ENCODE data around the gene ARHGAP22. TPM values are rescaled to one million over a fixed set of nuclear protein-coding genes. Genes with fewer than 3 reads are reported as not detected.

The ARHGAP22 gene
- total RNA-seq, 3 donors from 2014 or later (not counting 1 experiment from before 2014, with no cell fraction given), result 0.21 to 0.40 TPM; not detected in 1

- H3K36me3 Mint-ChIP-seq, result no peaks in the 10 kb centered on the region
- H3K9me3 Mint-ChIP-seq, result no peaks in the 10 kb centered on the region
- ATAC-seq, result no peak
- H3K27ac Mint-ChIP-seq, result no peak overlapping the region
- TF ChIP-seq CTCF (IDR thresholded peaks at IDR 0.05), result no peak
- H3K27me3 ChIP-seq (ENCODE audit: control insufficient read depth, insufficient read depth, low read length), result no peaks in the 10 kb centered on the region
- H3K4me1 ChIP-seq (ENCODE audit: control insufficient read depth, insufficient read depth, low read length), result no peaks in the 10 kb centered on the region
- no peaks in the 10 kb centered on the region for H3K9me3 ChIP-seq (ENCODE audit: control insufficient read depth, insufficient read depth, low read length)
- no peak overlapping the region for H3K4me3 Mint-ChIP-seq
- no peak overlapping the region for H3K27ac ChIP-seq (ENCODE audit: low read length)
- H3K36me3 ChIP-seq (ENCODE audit: control insufficient read depth, insufficient read depth, low read length), result no peaks in the 10 kb centered on the region
- intact Hi-C loops (cut with micrococcal nuclease), result no loop called here
- no peak overlapping the region for H3K4me3 ChIP-seq (ENCODE audit: low read length)
- peaks cover 11 to 24% of the 10 kb centered on the region in 2 donors for H3K27me3 Mint-ChIP-seq (ENCODE audit: low read depth in 2 of 2)
- no peak for DNase-seq
- H3K4me1 Mint-ChIP-seq, result no peaks in the 10 kb centered on the region
These were observed 119.2 kb downstream of the ARHGAP22 start for GRCh38 chr10:48485711-48486110.

- H3K27ac Mint-ChIP-seq, result no peak overlapping the region
- no peak for ATAC-seq
- no peaks in the 10 kb centered on the region for H3K9me3 Mint-ChIP-seq
- no peak for TF ChIP-seq CTCF (IDR thresholded peaks at IDR 0.05)
- no peaks in the 10 kb centered on the region for H3K36me3 ChIP-seq (ENCODE audit: control insufficient read depth, insufficient read depth, low read length)
- no peaks in the 10 kb centered on the region for H3K4me1 ChIP-seq (ENCODE audit: control insufficient read depth, insufficient read depth, low read length)
- no peak overlapping the region for H3K4me3 Mint-ChIP-seq
- H3K9me3 ChIP-seq (ENCODE audit: control insufficient read depth, insufficient read depth, low read length), result no peaks in the 10 kb centered on the region
- DNase-seq, result no peak
- H3K27me3 ChIP-seq (ENCODE audit: control insufficient read depth, insufficient read depth, low read length), result no peaks in the 10 kb centered on the region
- H3K27ac ChIP-seq (ENCODE audit: low read length), result no peak overlapping the region
- no peaks in the 10 kb centered on the region for H3K4me1 Mint-ChIP-seq
- H3K36me3 Mint-ChIP-seq, result no peaks in the 10 kb centered on the region
- intact Hi-C loops (cut with micrococcal nuclease), result no loop called here
- peaks cover 13 to 26% of the 10 kb centered on the region in 2 donors for H3K27me3 Mint-ChIP-seq (ENCODE audit: low read depth in 2 of 2)
- 95% methylated on average over 2 of the region's 3 CpGs for WGBS (ENCODE audit: insufficient coverage)
- H3K4me3 ChIP-seq (ENCODE audit: low read length), result no peak overlapping the region
These were observed 120.0 kb downstream of the ARHGAP22 start for GRCh38 chr10:48484911-48485310.

- H3K9me3 Mint-ChIP-seq, result no peaks in the 10 kb centered on the region
- H3K27me3 Mint-ChIP-seq (ENCODE audit: low read depth in 2 of 2), result peaks cover 25 to 28% of the 10 kb centered on the region in 2 donors
- no peak for TF ChIP-seq CTCF (IDR thresholded peaks at IDR 0.05)
- Histone ChIP-seq H3K4me1 (ENCODE audit: control insufficient read depth, insufficient read depth, low read length) (no peaks in the 10 kb centered on the region), H3K27me3 (ENCODE audit: control insufficient read depth, insufficient read depth, low read length) (no peaks in the 10 kb centered on the region), H3K4me3 (ENCODE audit: low read length) (no peak overlapping the region), H3K27ac (ENCODE audit: low read length) (no peak overlapping the region), H3K9me3 (ENCODE audit: control insufficient read depth, insufficient read depth, low read length) (no peaks in the 10 kb centered on the region), H3K36me3 (ENCODE audit: control insufficient read depth, insufficient read depth, low read length) (no peaks in the 10 kb centered on the region)
- no peaks in the 10 kb centered on the region for H3K4me1 Mint-ChIP-seq
- 50% methylated on average over 1 of the region's 3 CpGs for WGBS (ENCODE audit: insufficient coverage)
- DNase-seq (no peak), ATAC-seq (no peak)
- H3K36me3 Mint-ChIP-seq, result no peaks in the 10 kb centered on the region
- intact Hi-C loops (cut with micrococcal nuclease), result no loop called here
- H3K27ac Mint-ChIP-seq, result no peak overlapping the region
- no peak overlapping the region for H3K4me3 Mint-ChIP-seq
These were observed 122.7 kb downstream of the ARHGAP22 start for GRCh38 chr10:48482207-48482606.

GRCh38 chr10:48481385-48481784, 123.5 kb downstream of the ARHGAP22 start:
- Histone ChIP-seq H3K27ac (ENCODE audit: low read length) (no peak overlapping the region), H3K36me3 (ENCODE audit: control insufficient read depth, insufficient read depth, low read length) (no peaks in the 10 kb centered on the region), H3K4me1 (ENCODE audit: control insufficient read depth, insufficient read depth, low read length) (no peaks in the 10 kb centered on the region), H3K4me3 (ENCODE audit: low read length) (no peak overlapping the region), H3K27me3 (ENCODE audit: control insufficient read depth, insufficient read depth, low read length) (no peaks in the 10 kb centered on the region), H3K9me3 (ENCODE audit: control insufficient read depth, insufficient read depth, low read length) (no peaks in the 10 kb centered on the region)
- Mint-ChIP-seq H3K9me3 (no peaks in the 10 kb centered on the region), H3K36me3 (no peaks in the 10 kb centered on the region), H3K27me3 (ENCODE audit: low read depth in 2 of 2) (peaks cover 25 to 28% of the 10 kb centered on the region in 2 donors), H3K27ac (no peak overlapping the region), H3K4me3 (no peak overlapping the region), H3K4me1 (no peaks in the 10 kb centered on the region)
- TF ChIP-seq CTCF (IDR thresholded peaks at IDR 0.05), result no peak
- intact Hi-C loops (cut with micrococcal nuclease), result no loop called here
- DNase-seq (no peak), ATAC-seq (no peak)
- 100% methylated on average over 1 of the region's 2 CpGs for WGBS (ENCODE audit: insufficient coverage)
